ENCODE data around the gene ADISSP. TPM values are rescaled to one million over a fixed set of nuclear protein-coding genes. Genes with fewer than 3 reads are reported as not detected.

ADISSP gene
- total and polyA plus RNA-seq, 2 of the 13 experiments (the other 11 are each of a cell fraction or from before 2014, with no cell fraction given): 38.3 to 90.6 TPM

DNA sequence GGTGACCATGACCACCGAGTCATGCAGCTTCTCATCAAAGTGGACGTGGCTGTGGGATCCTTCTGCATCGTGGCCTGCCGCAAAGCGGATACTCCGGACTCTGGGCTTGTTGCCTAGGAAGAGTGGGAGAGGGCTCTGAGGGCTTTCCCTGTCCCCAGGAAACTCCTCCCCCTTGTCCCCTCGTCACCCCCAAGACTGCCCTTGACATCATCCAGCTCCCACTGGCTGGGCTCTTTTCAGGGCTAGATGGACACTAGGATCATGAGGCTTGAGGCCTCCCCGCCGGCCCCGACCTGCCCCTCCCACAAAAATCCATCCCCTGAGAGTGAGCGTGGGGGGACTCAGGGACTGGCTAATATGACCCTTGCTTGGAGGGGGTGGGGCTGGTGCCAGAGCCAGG, 9.0 kb downstream of the ADISSP start (continued):
- TF ChIP-seq ZNF574 (CRISPR knock-in tag; IDR thresholded peaks at IDR 0.05): no peak
- no peak for TF ChIP-seq PAWR (CRISPR knock-in tag; IDR thresholded peaks at IDR 0.05; ENCODE audit: borderline replicate concordance)
- TF ChIP-seq ZNF780A (CRISPR knock-in tag; IDR thresholded peaks at IDR 0.05): no peak
- TF ChIP-seq AHDC1 (CRISPR knock-in tag; IDR thresholded peaks at IDR 0.05; ENCODE audit: borderline replicate concordance): no peak
- no peak for TF ChIP-seq WIZ (CRISPR knock-in tag; IDR thresholded peaks at IDR 0.05)

All from HepG2 (cell line).